Measurements from ENCODE around the gene CACUL1.

The CACUL1 gene

DNA sequence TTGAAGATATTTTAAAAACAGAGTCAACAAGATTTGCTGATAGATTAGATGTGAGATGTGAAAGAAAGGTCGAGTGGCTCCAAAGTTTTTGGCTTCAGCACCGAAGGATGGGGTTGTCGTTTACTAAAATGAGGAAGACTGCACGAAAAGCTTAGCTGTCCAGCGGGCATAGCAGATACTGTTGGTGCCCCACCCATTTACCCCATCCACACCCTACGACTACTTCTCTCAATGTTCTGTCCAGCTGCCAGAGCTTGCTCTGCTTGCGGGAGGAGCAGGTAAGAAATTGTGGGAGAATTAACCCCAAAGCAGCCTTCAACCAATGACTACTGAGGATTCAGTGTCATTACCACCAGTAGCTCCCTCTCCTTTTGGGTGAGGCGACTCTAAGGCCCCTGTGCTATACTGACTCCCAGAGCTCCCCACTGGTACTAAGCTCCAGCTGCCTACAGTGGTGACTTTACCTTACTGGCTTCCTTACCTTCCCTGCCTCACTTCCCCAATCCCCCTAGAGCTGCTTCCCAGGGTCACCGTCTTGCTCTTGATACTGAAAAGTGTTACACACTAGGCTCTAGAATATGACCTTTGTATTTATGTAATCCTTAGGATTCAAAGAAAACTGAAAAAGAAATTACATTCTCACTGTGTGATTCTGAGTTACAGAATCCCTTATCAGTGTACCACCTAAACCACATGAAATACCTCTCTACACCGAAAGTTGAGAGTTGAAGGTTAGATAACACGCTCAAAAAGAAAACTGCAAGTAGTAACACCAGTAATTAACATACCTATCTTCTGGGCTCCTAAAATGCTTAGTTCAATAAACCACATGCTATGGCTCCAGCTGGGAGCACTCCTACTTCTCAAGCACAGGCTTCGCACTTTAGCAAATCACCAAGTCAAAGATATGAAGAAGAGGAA is 22.3 kb downstream of the CACUL1 start:
- peak; percentile 44 for DNase-seq

DNA sequence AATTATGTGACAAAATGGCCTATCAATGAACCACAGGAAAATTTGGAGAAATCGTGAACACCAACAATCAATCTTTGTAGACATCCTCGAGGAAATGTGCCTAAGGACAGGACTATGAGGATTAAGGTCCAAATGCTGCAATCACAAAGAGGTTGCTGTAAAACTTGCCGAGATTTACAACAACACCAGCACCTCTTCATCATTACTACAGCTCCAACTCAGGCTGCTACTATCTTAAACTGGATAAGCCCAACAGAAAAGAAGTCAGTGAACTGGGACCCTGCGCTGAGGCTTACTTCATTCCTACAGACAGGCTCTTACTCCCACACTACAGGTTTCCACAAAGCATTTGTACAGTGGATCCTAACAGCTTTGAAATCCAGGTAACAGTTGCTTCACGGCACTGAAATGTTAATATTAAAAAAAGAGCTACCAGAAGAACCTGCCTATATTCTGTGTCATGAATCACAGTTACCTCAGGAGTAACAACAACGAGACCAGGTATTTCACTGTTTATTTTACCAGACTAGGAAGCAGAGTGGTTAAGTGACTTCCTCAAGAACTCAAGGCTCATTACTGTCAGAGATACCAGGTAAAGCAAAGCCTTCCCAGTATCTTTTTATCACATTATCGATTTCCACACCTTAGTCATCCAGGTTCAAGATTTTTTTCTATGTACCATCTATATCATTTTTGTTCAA is 23.9 kb downstream of the CACUL1 start:
- no peak for DNase-seq

GRCh38 chr10:118729641-118730258 is 25.0 kb downstream of the CACUL1 start:
- peak; percentile 82 for DNase-seq

- no peak for DNase-seq
These were observed 25.6 kb downstream of the CACUL1 start for GRCh38 chr10:118729200-118729599.

DNA sequence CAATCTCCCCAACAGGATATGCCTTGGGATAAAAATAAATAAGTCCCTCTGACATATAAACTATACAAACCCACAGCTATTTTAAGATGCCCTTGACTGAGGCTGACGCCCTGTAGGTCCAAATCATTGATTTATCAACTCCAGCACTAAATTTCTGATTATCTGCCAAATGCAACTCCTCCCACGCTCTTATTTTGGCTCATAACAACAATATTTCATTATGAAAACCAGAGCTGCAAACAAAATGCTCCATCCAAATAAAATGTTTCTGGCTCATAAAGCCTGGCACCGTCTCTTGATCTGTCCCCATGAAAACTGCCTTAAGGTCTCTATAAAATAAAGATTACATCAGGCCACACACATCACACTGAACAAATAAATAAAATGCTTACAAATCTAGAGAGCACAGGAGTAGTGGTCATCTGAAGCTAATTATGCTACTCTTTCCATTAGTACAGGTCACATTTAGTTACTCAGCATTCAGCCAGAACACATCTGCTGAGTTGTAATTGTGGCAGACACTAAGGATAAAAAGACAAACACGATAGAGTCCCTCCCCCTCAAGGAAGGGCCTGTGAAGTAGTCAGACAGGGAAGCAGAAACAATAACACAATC is 28.8 kb downstream of the CACUL1 start:
- no peak for DNase-seq

- no peak for DNase-seq
These were observed 31.3 kb downstream of the CACUL1 start for GRCh38 chr10:118723466-118723865.

DNA sequence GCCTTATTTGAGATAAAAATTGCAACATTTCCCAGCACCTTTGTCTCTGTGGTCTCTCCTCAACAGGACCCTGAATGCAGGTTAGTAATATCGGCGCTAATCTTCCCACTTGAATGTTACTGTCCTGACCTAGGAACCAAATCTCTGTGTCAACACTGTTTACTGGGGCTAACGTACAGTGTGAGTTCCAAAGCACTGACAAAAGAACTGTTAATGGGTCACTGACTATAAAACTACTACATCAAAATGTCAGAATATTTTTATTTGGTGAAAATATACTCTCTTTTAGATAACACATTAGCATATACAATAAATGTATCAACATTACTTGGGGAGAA is 33.3 kb downstream of the CACUL1 start:
- no peak for DNase-seq

GRCh38 chr10:118720685-118721538 is 33.9 kb downstream of the CACUL1 start:
- peak; percentile 79 for DNase-seq

DNA sequence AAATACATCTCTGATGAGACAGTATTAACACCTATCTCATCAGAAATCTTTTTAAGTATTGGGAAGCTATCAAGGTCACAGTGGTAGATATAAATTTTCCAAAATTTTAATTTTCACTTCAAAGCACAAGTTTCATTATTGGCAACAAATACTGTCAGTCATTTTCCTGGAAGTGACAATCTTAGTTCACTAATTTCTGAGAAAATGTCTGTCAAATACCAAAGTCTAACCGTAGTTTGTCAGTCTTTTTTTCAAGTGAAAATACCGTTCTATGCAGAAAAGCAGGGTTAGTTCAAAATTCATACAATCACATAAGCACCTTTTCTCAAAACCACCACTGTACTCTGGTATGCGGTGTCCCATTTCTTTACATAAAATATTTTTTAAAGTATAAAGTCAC is 40.4 kb downstream of the CACUL1 start:
- no peak for DNase-seq

DNA sequence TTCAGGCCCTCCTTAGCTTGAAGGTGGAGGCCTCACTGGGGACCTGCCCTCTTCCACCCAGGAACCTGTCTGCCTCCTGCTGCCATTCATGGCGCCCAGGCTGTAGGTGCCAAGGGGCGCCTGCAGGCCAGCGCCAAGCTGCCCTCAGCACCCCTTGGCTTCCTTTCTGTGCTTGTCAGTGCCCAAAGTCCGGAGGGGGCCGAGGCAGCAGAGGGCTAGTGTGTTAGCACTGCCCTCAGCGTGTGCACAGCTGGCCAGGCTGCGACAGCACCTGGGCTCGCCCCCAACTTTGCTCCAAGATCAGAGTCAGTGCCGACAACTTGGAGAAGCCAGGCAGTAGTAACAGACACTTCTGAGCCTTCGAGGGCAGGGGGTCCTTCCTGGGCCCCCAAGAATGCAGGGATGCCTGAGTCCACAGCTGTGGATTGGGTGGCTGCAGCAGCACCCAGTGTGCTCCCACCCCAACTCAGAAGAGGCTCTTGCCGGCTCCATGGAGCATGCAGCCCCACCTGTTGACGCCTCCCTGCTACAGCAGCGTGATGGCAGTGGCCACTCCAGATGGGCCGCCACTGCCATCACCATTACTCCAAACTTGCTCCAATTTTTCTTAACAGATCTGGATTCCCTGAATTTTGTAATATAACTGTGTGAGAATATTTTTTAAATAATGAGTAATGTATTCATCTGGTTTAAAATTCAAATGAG is 41.7 kb downstream of the CACUL1 start:
- DNase-seq = no peak

GRCh38 chr10:118712080-118712479 is 42.7 kb downstream of the CACUL1 start:
- no peak for DNase-seq

DNA sequence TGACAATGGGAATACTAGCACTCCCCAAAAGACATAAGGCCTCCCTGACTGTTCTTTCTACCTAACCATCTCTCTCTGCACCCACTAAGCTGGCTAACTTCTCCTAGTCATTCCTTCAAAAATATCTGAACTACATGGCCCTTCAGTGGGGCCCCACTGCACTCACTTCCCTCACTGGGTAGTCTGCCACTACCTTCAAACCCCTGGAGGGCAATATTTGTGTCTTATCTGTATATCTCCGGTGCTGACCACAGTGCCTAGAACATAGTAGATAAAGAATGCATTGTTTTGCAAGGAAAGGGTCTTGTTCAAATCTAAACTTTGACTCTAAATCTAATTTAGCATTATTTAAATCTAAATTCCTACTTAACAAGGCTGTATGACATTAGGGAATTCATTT is 44.3 kb downstream of the CACUL1 start:
- DNase-seq = peak; percentile 56

- DNase-seq = no peak
These were observed 46.2 kb downstream of the CACUL1 start for GRCh38 chr10:118708571-118708970.

- DNase-seq = no peak
These were observed 50.1 kb downstream of the CACUL1 start for GRCh38 chr10:118704711-118705110.

DNA sequence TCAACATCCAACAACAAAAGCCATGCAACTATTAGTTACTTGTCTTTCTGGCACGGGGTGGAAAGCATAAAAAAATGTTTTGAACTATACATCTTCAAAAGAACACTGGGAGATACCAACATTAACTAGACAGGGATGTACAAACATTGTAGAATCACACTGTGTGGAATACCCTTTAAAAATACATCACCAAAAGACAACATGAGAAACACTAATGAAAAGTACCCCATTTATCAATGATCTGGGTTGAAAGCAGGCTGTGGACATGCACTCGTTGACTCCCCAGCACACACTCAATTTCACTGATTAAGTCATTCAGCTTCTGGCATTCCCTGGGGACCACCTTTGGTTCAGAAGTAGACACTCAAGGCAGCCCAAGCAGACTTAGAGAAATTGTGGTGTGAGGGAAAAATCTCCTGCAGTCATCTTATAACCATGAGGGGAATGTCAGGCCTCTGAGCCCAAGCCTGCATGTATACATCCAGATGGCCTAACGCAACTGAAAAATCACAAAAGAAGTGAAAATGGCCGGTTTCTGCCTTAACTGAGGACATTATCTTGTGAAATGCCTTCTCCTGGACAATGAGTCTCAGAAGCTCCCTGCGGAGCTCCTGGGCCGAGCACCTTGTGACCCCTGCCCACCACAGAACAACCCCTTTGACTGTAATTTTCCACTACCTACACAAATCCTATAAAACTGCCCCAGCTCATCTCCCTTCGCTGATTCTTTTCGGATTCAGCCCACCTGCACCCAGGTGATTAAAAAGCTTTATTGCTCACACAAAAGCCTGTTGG is 53.0 kb downstream of the CACUL1 start:
- no peak for DNase-seq

GRCh38 chr10:118698421-118698820 is 56.3 kb downstream of the CACUL1 start:
- DNase-seq = peak; percentile 97

DNA sequence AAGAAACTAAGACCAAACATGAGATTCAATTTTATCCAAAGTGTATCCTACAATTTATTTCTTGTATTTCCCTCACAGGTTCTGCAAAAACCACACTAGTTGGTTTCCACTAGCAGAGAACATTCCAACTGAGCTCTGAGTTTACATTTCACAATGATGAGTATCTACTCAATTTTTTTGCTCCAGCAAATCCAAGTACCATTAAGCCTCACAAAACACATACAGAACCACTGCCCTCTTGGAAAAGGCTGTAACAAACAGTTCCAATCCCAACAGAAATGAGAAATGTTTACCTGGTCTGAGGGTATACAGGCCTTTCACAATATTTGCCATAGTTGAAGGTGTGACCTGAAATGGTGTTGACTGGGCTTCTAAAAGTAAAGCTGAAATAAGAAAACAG is 59.9 kb downstream of the CACUL1 start:
- DNase-seq = no peak

- no peak for DNase-seq
These were observed 61.9 kb downstream of the CACUL1 start for GRCh38 chr10:118692872-118693271.

DNA sequence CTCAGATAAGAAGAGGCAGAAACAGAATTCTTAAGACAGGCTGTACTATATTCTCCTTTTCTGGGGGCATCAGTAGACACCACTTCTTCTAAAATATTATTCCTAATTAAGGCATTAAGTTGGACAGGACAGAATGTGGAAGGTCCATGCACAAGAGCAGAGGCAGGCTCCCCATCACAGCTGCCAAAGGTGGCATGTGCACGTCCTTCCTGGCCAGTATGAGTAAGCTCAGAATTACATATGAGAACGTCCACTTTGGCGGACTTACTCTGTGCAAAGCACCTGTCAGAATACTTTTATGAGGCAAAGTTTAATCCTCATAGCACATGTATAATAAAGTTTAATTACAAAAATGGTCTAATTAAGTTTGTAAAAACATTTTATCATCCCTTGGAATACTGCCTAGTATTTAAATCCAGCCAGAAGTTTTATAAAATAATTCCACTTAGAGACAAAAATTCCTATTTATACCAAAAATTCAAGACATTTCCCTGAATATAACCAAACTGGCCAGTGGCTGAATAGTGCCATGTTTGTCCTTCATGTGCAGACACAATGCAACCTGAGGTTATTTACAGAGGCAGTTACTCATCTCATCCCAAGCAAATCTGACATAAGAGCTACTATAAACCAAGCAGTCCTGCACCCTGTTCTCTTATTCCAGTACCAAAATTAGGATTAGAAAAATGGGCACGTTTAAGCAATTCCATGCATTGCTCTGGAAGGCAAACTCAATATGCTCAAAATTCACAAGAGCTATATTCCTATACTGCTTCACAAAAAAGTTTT is 65.5 kb downstream of the CACUL1 start:
- DNase-seq = no peak

- no peak for DNase-seq
These were observed 67.3 kb downstream of the CACUL1 start for GRCh38 chr10:118687472-118687871.

Measured in hematopoietic multipotent progenitor cell treated with erythropoietin and hydrocortisone succinate and interleukin-3 and kit ligand, for 4 days (in vitro differentiated cells).